Pancreas (tissue), 10 donors: Measurements from ENCODE around the gene TCF4. TPM values are rescaled to one million over a fixed set of nuclear protein-coding genes. Genes with fewer than 3 reads are reported as not detected.

Experiments used
- ATAC-seq, 4 donors: fragments of 200-7000 bp; cut with Tn5 transposase; one replicate each; pipeline versions ENCODE4 v1.8.0 to v1.9.1; 2020; ENCODE audit warnings: mild to moderate bottlenecking in 4 of 4, moderate library complexity in 4 of 4
- DNase-seq, 6 donors: peaks; one replicate each; pipeline ENCODE4 v3.0.0-alpha.2; 2020
- FAIRE-seq: peaks from 2 replicates; lab custom pipeline; 2012; peaks lifted over from hg19 to GRCh38; lab: Jason Lieb, UNC
- H3K27ac ChIP-seq, 4 donors: fragments of 200-600 bp; sonication (generic); 1 replicate in 3 of 4; 2 replicates in 1 of 4; pipeline versions ENCODE4 v1.5.0 to v1.8.0; 2020
- H3K27me3 ChIP-seq, 4 donors: fragments of 200-600 bp; one replicate each; pipeline ENCODE4 v1.8.0; 2021
- H3K36me3 ChIP-seq, 3 donors: fragments of 200-600 bp; sonication (generic) in 1 of 3; one replicate each; pipeline versions ENCODE4 v1.5.0 to v1.8.0; 2020 to 2021
- H3K4me1 ChIP-seq, 3 donors: fragments of 200-600 bp; one replicate each; pipeline ENCODE4 v1.8.0; 2021
- H3K4me3 ChIP-seq, 4 donors: fragments of 200-600 bp; sonication (generic) in 2 of 4; one replicate each; pipeline versions ENCODE4 v1.5.0 to v1.8.0; 2020 to 2021
- H3K9me3 ChIP-seq, 4 donors: fragments of 200-600 bp; one replicate each; pipeline ENCODE4 v1.8.0; 2021
- CTCF ChIP-seq, 4 donors: fragments of 200-600 bp; sonication (generic) in 3 of 4; IDR thresholded peaks; one replicate each; pipeline versions ENCODE4 v1.5.0 to v1.8.0; 2021; ENCODE audit warnings: antibody characterized with exemption in 4 of 4
- WGBS, 2 donors: extraction: QIAGEN DNeasy Blood & Tissue Kit; methylation state at CpG; one replicate each; pipeline ENCODE4 v1.1.7; 2013; 5-methylcytosine and 5-hydroxymethylcytosine counted together
- intact Hi-C, 3 donors: fragments of 100-400 bp; cut with DNase I; formaldehyde crosslinking; loops; one replicate each; pipeline versions ENCODE4 v1.11.1 to v1.14.2; 2022
- polyA plus RNA-seq, 2 donors: library from polyadenylated mRNA; stranded (reverse); fragments of 200-250 nt; gene quantifications; one replicate each; pipeline ENCODE4 v1.2.3, GENCODE V29; 2013
- total RNA-seq, 6 donors: library from RNA; stranded (reverse); fragmentation: NEBNext Ultra II Directional in 4 of 6; extraction: Animal tissue kit (Norgen Biotek cat#: 25700) in 4 of 6; gene quantifications; one replicate each; pipeline versions ENCODE4 v1.2.1 to v1.2.4, GENCODE V29; 2021 to 2023
- donor health status: healthy with polysubstance abuse.
- donor health status: DM: no; HTN: no; CAD: no; lungs with moderate emphysema.
- donor health status: DM: no; HTN: no; CAD: no.
- donor health status: control.
- donor health status: control.
- donor health status: Bipolar disorder and iron deficiency.
- donor health status: DM: yes; HTN: yes; CAD: no.
- donor health status: DM: no; HTN: no; CAD: no.
- donor health status: DM: no; HTN: no; CAD: no.
- donor health status: DM: yes; HTN: yes; CAD: no.

Gene TCF4
- total and polyA plus RNA-seq, 8 donors = 4.4 to 27.9 (median 10.5) TPM

- DNase-seq (no peak), ATAC-seq (peak in 1 of 4 donors; percentile 32), FAIRE-seq (no peak)
- Histone ChIP-seq H3K36me3 (no peaks in the 10 kb centered on the region), H3K27ac (no peak overlapping the region), H3K9me3 (no peaks in the 10 kb centered on the region), H3K4me1 (peaks cover 0 to 3% (median 0%) of the 10 kb centered on the region in 3 donors), H3K27me3 (no peaks in the 10 kb centered on the region), H3K4me3 (no peak overlapping the region)
- intact Hi-C loops = no loop called here
- TF ChIP-seq CTCF (IDR thresholded peaks at IDR 0.05) = no peak
- WGBS, 2 donors = 61 to 63% methylated on average over 4 of the region's 4 CpGs
Observed at GRCh38 chr18:55500316-55501086, 87.5 kb downstream of the TCF4 start.

- H3K27ac ChIP-seq = no peak overlapping the region
Observed at GRCh38 chr18:55499526-55499925, 88.5 kb downstream of the TCF4 start.

GRCh38 chr18:55497825-55498403 is 90.1 kb downstream of the TCF4 start:
- DNase-seq (no peak), FAIRE-seq (no peak), ATAC-seq (no peak)
- H3K4me1 ChIP-seq = peaks cover 0 to 3% (median 0%) of the 10 kb centered on the region in 3 donors
- no peak overlapping the region for H3K27ac ChIP-seq
- WGBS, 2 donors = 65 to 69% methylated on average over 5 of the region's 5 CpGs
- no peak overlapping the region for H3K4me3 ChIP-seq
- TF ChIP-seq CTCF (IDR thresholded peaks at IDR 0.05) = no peak
- H3K27me3 ChIP-seq = no peaks in the 10 kb centered on the region
- intact Hi-C loops = no loop called here
- no peaks in the 10 kb centered on the region for H3K9me3 ChIP-seq
- H3K36me3 ChIP-seq = no peaks in the 10 kb centered on the region

More at GRCh38 chr18:55499526-55499925, 88.5 kb downstream of the TCF4 start:
- TF ChIP-seq CTCF (IDR thresholded peaks at IDR 0.05) = no peak
- Histone ChIP-seq H3K9me3 (no peaks in the 10 kb centered on the region), H3K4me1 (peaks cover 0 to 3% (median 0%) of the 10 kb centered on the region in 3 donors), H3K4me3 (no peak overlapping the region), H3K27me3 (no peaks in the 10 kb centered on the region), H3K36me3 (no peaks in the 10 kb centered on the region)
- DNase-seq (no peak), FAIRE-seq (no peak), ATAC-seq (no peak)
- intact Hi-C loops = no loop called here
- 87 to 89% methylated on average over 3 of the region's 3 CpGs for WGBS, 2 donors

GRCh38 chr18:55494899-55495298 is 93.1 kb downstream of the TCF4 start:
- no peak for ATAC-seq
- intact Hi-C loops = no loop called here

More at GRCh38 chr18:55494899-55495298, 93.1 kb downstream of the TCF4 start:
- no peaks in the 10 kb centered on the region for H3K36me3 ChIP-seq
- 76 to 80% methylated on average over 1 of the region's 1 CpG for WGBS, 2 donors
- TF ChIP-seq CTCF (IDR thresholded peaks at IDR 0.05) = no peak
- H3K9me3 ChIP-seq = no peaks in the 10 kb centered on the region
- no peaks in the 10 kb centered on the region for H3K4me1 ChIP-seq
- no peak overlapping the region for H3K4me3 ChIP-seq
- H3K27ac ChIP-seq = no peak overlapping the region
- H3K27me3 ChIP-seq = no peaks in the 10 kb centered on the region
- no peak for DNase-seq
- no peak for FAIRE-seq
